Raji (cell line): Measurements from ENCODE around the gene GABRA1.

Experiments
- POLR2A ChIP-seq: IDR thresholded peaks from 2 replicates; pipeline ENCODE4 v1.6.1; 2011; ENCODE audit warnings: low read depth, low read length, control low read depth; ENCODE audit not compliant: insufficient read depth

GABRA1 gene

DNA sequence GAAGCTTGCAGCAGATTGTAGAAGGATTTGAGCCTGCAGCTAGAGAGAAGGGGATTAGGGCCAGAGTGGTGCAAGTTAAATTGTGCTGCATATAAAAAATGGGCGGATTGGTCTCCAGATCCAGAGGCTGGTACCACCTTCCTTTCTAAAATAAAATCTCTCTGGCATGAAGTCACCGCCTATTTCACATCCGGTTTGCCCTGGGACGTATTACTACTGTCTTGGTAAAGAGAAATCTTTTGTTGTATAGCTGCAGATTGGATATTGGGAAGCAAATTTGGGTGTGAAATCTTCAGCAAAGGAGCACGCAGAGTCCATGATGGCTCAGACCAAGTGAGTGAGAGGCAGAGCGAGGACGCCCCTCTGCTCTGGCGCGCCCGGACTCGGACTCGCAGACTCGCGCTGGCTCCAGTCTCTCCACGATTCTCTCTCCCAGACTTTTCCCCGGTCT lies at the start of gene GABRA1:
Gene GABRA1 (plus strand): TSS at position 180 of the 451 bp plus-strand sequence. CDS start 2,691 bp downstream, outside the sequence.
- no peak for TF ChIP-seq POLR2A

DNA sequence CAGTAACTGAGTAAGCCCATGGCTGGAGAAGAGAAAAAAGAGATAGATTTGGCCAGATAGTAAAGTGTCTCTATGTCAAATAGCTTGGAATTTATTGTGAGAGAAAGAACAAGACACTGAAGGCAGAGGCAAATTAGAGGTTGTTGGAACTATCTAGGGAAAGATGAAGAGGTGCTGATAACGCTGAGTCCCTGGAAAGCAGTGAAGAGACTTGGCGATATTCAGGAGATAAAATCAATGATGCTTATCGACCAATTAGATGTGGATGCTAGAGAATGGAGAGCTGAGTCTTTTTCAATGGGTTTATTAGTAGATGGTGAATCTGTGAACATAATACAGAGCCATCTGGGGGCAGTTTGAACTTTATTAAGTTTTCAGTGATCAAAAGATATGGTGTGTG lies 48.6 kb upstream of the GABRA1 start:
- no peak for TF ChIP-seq POLR2A

GRCh38 chr5:161804263-161804662 lies 43.7 kb upstream of the GABRA1 start:
- no peak for TF ChIP-seq POLR2A

GRCh38 chr5:161846746-161847145 lies 1.2 kb upstream of the GABRA1 start:
- TF ChIP-seq POLR2A, result no peak

- no peak for TF ChIP-seq POLR2A
These were observed 473 bp upstream of the GABRA1 start for GRCh38 chr5:161847447-161847846.

- TF ChIP-seq POLR2A, result no peak
These were observed 2.6 kb downstream of the GABRA1 start for GRCh38 chr5:161850491-161850890.

GRCh38 chr5:161851691-161852299 lies 3.9 kb downstream of the GABRA1 start:
- TF ChIP-seq POLR2A, result no peak

GRCh38 chr5:161857358-161857757 lies 9.4 kb downstream of the GABRA1 start:
- TF ChIP-seq POLR2A, result no peak

DNA sequence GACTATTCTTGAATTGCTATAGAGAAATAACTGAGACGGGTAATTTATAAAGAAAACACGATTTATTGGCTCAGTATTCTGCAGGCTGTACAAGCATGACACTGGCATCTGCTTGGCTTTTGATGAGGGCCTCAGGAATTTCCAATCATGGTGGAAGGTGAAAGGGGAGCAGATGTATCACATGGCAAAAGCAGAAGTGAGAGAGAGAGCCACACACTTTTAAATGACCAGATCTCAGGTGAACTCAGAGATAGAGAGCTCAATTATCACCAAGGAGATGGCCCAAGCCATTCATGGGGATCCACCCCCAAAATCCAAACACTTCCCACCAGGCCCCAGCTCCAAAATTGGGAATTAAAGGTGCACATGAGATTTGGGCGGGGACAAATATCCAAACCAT lies 15.3 kb downstream of the GABRA1 start:
- no peak for TF ChIP-seq POLR2A

- TF ChIP-seq POLR2A, result no peak
These were observed 15.9 kb downstream of the GABRA1 start for GRCh38 chr5:161863811-161864210.

GRCh38 chr5:161865510-161865909 lies 17.6 kb downstream of the GABRA1 start:
- no peak for TF ChIP-seq POLR2A

- TF ChIP-seq POLR2A, result no peak
These were observed 42.1 kb downstream of the GABRA1 start for GRCh38 chr5:161889971-161890370.

DNA sequence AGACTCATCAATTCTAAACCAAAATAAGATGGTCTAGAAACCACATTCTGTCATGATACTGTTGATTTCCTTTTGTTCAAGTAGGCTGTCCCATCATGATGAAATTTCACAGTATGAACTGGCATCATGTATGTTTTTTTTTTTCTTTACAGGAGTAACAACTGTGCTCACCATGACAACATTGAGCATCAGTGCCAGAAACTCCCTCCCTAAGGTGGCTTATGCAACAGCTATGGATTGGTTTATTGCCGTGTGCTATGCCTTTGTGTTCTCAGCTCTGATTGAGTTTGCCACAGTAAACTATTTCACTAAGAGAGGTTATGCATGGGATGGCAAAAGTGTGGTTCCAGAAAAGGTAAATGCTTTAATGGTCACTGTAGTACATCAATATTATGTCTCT lies 47.6 kb downstream of the GABRA1 start:
- TF ChIP-seq POLR2A, result no peak

GRCh38 chr5:161897033-161897432 lies 49.1 kb downstream of the GABRA1 start:
- TF ChIP-seq POLR2A, result no peak

DNA sequence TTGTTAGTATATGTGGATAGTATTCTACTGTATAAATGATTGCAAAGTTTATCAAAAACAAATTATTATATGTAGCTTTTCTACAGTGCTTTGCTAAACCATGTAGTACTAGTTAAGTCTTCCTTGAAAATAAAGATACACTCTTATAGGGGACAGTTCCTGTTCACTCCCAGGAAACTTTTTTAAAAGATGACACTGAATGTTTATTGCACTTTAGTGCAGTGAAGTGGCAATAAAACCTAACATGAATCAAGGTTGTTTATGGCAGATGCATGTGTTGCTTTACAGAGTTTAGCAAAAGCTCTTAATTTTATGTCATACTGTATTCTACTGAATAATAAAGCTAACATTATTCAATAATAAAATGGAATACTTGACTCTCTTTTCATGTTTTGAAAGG lies 51.7 kb downstream of the GABRA1 start:
- no peak for TF ChIP-seq POLR2A

DNA sequence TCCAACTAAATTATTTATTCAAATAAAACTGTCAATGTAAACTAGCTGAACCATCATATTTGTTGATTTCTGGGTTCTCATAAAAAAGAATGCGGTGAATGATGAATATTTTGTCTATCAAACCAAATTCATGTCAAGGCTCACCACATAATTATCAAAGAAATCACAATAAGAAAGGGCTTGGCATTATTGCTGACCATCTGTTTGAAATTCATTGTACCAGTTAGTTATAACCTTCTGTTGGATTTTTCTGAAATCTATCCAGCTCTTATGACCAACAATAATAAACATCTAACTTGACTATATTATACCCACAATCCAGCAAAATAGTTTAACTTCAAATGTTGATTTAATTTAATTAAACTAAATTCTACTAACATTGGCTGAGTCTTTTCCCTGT lies 53.1 kb downstream of the GABRA1 start:
- TF ChIP-seq POLR2A, result no peak

GRCh38 chr5:161921781-161922180 lies 73.9 kb downstream of the GABRA1 start:
- no peak for TF ChIP-seq POLR2A
